Type B pancreatic cell (in vitro differentiated cells): ENCODE data around the gene CDK6. TPM values are rescaled to one million over a fixed set of nuclear protein-coding genes. Genes with fewer than 3 reads are reported as not detected.

ENCODE experiments used
- DNase-seq: peaks from one replicate; pipeline ENCODE4 v3.0.0; 2021; ENCODE audit warnings: mixed read lengths; ENCODE audit not compliant: unreplicated experiment; ENCODE audit errors: extremely low spot score
- H3K27ac Mint-ChIP-seq: 2 replicates; pipeline ENCODE4 v1.8.0; 2021; ENCODE audit warnings: mild to moderate bottlenecking, mixed read lengths
- H3K27me3 Mint-ChIP-seq: 2 replicates; pipeline ENCODE4 v1.8.0; 2021; ENCODE audit warnings: mixed read lengths
- H3K36me3 Mint-ChIP-seq: 2 replicates; pipeline ENCODE4 v1.8.0; 2021; ENCODE audit warnings: mixed read lengths
- H3K4me1 Mint-ChIP-seq: one replicate; pipeline ENCODE4 v1.8.0; 2021; ENCODE audit warnings: mixed read lengths; ENCODE audit not compliant: unreplicated experiment
- H3K4me3 Mint-ChIP-seq: 2 replicates; pipeline ENCODE4 v1.8.0; 2021; ENCODE audit warnings: mild to moderate bottlenecking, mixed read lengths
- H3K9me3 Mint-ChIP-seq: 2 replicates; pipeline ENCODE4 v1.8.0; 2021; ENCODE audit warnings: mixed read lengths
- CTCF ChIP-seq: fragments of 200-600 bp; sonication (generic); conservative IDR thresholded peaks from 2 replicates; pipeline ENCODE4 v1.5.0; 2021; ENCODE audit warnings: antibody characterized with exemption, mild to moderate bottlenecking
- total RNA-seq: library from RNA; stranded (reverse); gene quantifications from 2 replicates; pipeline ENCODE4 v1.2.1, GENCODE V29; 2021; ENCODE audit warnings: low replicate concordance

Gene CDK6
- total RNA-seq, 1 donor from 2014 or later = 68.5 TPM

GRCh38 chr7:92824450-92824849, 11.9 kb downstream of the CDK6 start:
- no peak for DNase-seq
- TF ChIP-seq CTCF = no peak
- no peak overlapping the region for H3K27ac Mint-ChIP-seq
- peaks cover 36% of the 10 kb centered on the region for H3K36me3 Mint-ChIP-seq
- no peak overlapping the region for H3K4me3 Mint-ChIP-seq
- H3K9me3 Mint-ChIP-seq = peaks cover 9% of the 10 kb centered on the region
- peaks cover 12% of the 10 kb centered on the region for H3K4me1 Mint-ChIP-seq
- no peaks in the 10 kb centered on the region for H3K27me3 Mint-ChIP-seq

- no peak for DNase-seq
- Mint-ChIP-seq H3K27ac (no peak overlapping the region), H3K9me3 (peaks cover 9% of the 10 kb centered on the region), H3K36me3 (peaks cover 40% of the 10 kb centered on the region), H3K4me1 (peaks cover 12% of the 10 kb centered on the region), H3K4me3 (no peak overlapping the region), H3K27me3 (no peaks in the 10 kb centered on the region)
- no peak for TF ChIP-seq CTCF
Measured at GRCh38 chr7:92823042-92823441, 13.3 kb downstream of the CDK6 start.

GRCh38 chr7:92820191-92820590, 16.2 kb downstream of the CDK6 start:
- no peak for TF ChIP-seq CTCF
- no peaks in the 10 kb centered on the region for H3K4me1 Mint-ChIP-seq
- peaks cover 41% of the 10 kb centered on the region for H3K36me3 Mint-ChIP-seq
- H3K4me3 Mint-ChIP-seq = no peak overlapping the region
- H3K27me3 Mint-ChIP-seq = no peaks in the 10 kb centered on the region
- peaks cover 18% of the 10 kb centered on the region for H3K9me3 Mint-ChIP-seq
- H3K27ac Mint-ChIP-seq = peak overlapping the region; percentile 17
- DNase-seq = no peak

GRCh38 chr7:92817398-92817797, 19.0 kb downstream of the CDK6 start:
- H3K4me1 Mint-ChIP-seq = peaks cover 8% of the 10 kb centered on the region
- H3K4me3 Mint-ChIP-seq = no peak overlapping the region
- no peak for DNase-seq
- H3K27ac Mint-ChIP-seq = no peak overlapping the region
- no peak for TF ChIP-seq CTCF
- H3K9me3 Mint-ChIP-seq = peaks cover 18% of the 10 kb centered on the region
- no peaks in the 10 kb centered on the region for H3K27me3 Mint-ChIP-seq
- peaks cover 37% of the 10 kb centered on the region for H3K36me3 Mint-ChIP-seq

GRCh38 chr7:92815412-92815811, 21.0 kb downstream of the CDK6 start:
- Mint-ChIP-seq H3K36me3 (peaks cover 34% of the 10 kb centered on the region), H3K4me1 (peaks cover 8% of the 10 kb centered on the region)
- no peak for TF ChIP-seq CTCF

GRCh38 chr7:92813390-92814024, 22.9 kb downstream of the CDK6 start:
- Mint-ChIP-seq H3K4me1 (peaks cover 16% of the 10 kb centered on the region), H3K27me3 (no peaks in the 10 kb centered on the region), H3K9me3 (peaks cover 9% of the 10 kb centered on the region), H3K27ac (peak overlapping the region; percentile 64), H3K36me3 (peaks cover 20% of the 10 kb centered on the region), H3K4me3 (no peak overlapping the region)
- no peak for TF ChIP-seq CTCF
- no peak for DNase-seq

More at GRCh38 chr7:92815412-92815811, 21.0 kb downstream of the CDK6 start:
- Mint-ChIP-seq H3K27me3 (no peaks in the 10 kb centered on the region), H3K4me3 (no peak overlapping the region), H3K9me3 (peaks cover 18% of the 10 kb centered on the region), H3K27ac (no peak overlapping the region)
- no peak for DNase-seq
